Kidney (tissue), 14 donors: ENCODE data around the gene SEZ6L. TPM values are rescaled to one million over a fixed set of nuclear protein-coding genes. Genes with fewer than 3 reads are reported as not detected.

Source experiments
- DNase-seq, 5 donors: peaks; one replicate each; pipeline ENCODE4 v3.0.0-alpha.2; 2013 to 2020
- FAIRE-seq: peaks from 2 replicates; lab custom pipeline; 2012; peaks lifted over from hg19 to GRCh38; lab: Jason Lieb, UNC
- H3K27ac ChIP-seq, 2 donors: one replicate each; pipeline ENCODE4 v1.7.0; 2013; ENCODE audit warnings: low read depth in 2 of 2, low read length in 2 of 2, inconsistent platforms in 1 of 2
- H3K27me3 ChIP-seq: one replicate; pipeline ENCODE4 v1.7.1; 2013; ENCODE audit warnings: low read length, inconsistent platforms; ENCODE audit not compliant: control insufficient read depth, insufficient read depth
- H3K36me3 ChIP-seq, 3 donors: one replicate each; pipeline versions ENCODE4 v1.7.0 to v1.7.1; 2013; ENCODE audit warnings: low read length in 3 of 3, control low read depth in 1 of 3, inconsistent platforms in 1 of 3; ENCODE audit not compliant: insufficient read depth in 3 of 3, control insufficient read depth in 2 of 3
- H3K4me1 ChIP-seq, 3 donors: one replicate each; pipeline versions ENCODE4 v1.7.0 to v1.7.1; 2013; ENCODE audit warnings: low read length in 3 of 3, inconsistent platforms in 1 of 3, low read depth in 1 of 3; ENCODE audit not compliant: control insufficient read depth in 2 of 3, insufficient read depth in 2 of 3
- H3K4me3 ChIP-seq, 3 donors: one replicate each; pipeline versions ENCODE4 v1.7.0 to v1.8.1; 2013; ENCODE audit warnings: low read length in 3 of 3, control low read depth in 1 of 3, inconsistent platforms in 1 of 3
- H3K9ac ChIP-seq, 3 donors: one replicate each; pipeline versions ENCODE4 v1.7.0 to v1.7.1; 2013; ENCODE audit warnings: low read length in 3 of 3, control low read depth in 1 of 3, inconsistent platforms in 1 of 3
- H3K9me3 ChIP-seq, 3 donors: one replicate each; pipeline versions ENCODE4 v1.7.0 to v1.7.1; 2013; ENCODE audit warnings: low read length in 3 of 3, control low read depth in 1 of 3, inconsistent platforms in 1 of 3; ENCODE audit not compliant: control insufficient read depth in 2 of 3, insufficient read depth in 1 of 3
- intact Hi-C: fragments of 100-400 bp; cut with DNase I; formaldehyde crosslinking; loops from one replicate; pipeline ENCODE4 v1.11.1; 2022
- polyA plus RNA-seq: library from polyadenylated mRNA; stranded (reverse); fragments of 350-450 nt; fragmentation: Illumina TruSeq; extraction: RNeasy Lipid Tissue Mini Kit (QIAGEN cat#74804); gene quantifications from one replicate; pipeline ENCODE4 v1.2.3, GENCODE V29; 2014; ENCODE audit warnings: low read depth, low replicate concordance; ENCODE audit not compliant: insufficient read depth
- total RNA-seq: library from RNA; stranded (reverse); fragmentation: NEBNext Ultra II Directional; extraction: Animal tissue kit (Norgen Biotek cat#: 25700); gene quantifications from one replicate; pipeline ENCODE4 v1.2.1, GENCODE V29; 2021
- TF ChIP-seq, protein P1 (sequence below): IDR thresholded peaks from 3 replicates; pipeline ENCODE4 v1.5.1; 2012; ENCODE audit warnings: mild to moderate bottlenecking, moderate library complexity, borderline replicate concordance; ENCODE audit not compliant: insufficient read depth; ENCODE audit errors: extremely low read depth
- donor health status: control.
- donor health status: control.
- donor health status: control.
- donor health status: control.
- donor health status: control.
- donor health status: DM: yes; HTN: yes; CAD: no.
- donor health status: Normal renal cell carcinoma (clear cell type).

Gene SEZ6L
- total and polyA plus RNA-seq, 2 donors from 2014 or later, result 0.09 to 0.19 TPM

DNA sequence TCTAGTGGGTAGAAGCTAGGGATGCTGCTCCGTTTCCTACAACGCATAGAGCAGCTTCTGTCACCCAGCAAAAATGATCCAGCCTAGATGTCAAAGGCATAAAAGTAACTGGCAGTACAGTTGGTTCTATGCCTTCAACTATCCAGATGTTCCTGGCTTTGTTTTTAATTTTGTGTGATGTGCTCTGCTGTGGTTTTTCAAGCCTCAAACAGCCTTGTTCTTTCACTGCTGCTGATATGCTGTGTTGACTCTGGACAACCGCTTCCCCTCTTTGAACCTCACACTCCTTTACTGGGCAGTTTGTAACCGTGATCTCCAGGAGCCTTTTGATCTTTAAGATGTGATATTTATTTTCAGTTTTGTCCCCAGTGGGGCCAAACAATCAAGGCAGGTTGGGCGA is 116.4 kb downstream of the SEZ6L start:
- DNase-seq (no peak), FAIRE-seq (no peak)
- Histone ChIP-seq H3K27me3 (no peaks in the 10 kb centered on the region), H3K9me3 (no peaks in the 10 kb centered on the region), H3K9ac (no peak overlapping the region), H3K36me3 (no peaks in the 10 kb centered on the region), H3K27ac (no peak overlapping the region), H3K4me1 (no peaks in the 10 kb centered on the region), H3K4me3 (no peak overlapping the region)
- TF ChIP-seq, protein P1, sequence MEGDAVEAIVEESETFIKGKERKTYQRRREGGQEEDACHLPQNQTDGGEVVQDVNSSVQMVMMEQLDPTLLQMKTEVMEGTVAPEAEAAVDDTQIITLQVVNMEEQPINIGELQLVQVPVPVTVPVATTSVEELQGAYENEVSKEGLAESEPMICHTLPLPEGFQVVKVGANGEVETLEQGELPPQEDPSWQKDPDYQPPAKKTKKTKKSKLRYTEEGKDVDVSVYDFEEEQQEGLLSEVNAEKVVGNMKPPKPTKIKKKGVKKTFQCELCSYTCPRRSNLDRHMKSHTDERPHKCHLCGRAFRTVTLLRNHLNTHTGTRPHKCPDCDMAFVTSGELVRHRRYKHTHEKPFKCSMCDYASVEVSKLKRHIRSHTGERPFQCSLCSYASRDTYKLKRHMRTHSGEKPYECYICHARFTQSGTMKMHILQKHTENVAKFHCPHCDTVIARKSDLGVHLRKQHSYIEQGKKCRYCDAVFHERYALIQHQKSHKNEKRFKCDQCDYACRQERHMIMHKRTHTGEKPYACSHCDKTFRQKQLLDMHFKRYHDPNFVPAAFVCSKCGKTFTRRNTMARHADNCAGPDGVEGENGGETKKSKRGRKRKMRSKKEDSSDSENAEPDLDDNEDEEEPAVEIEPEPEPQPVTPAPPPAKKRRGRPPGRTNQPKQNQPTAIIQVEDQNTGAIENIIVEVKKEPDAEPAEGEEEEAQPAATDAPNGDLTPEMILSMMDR, result no peak
- intact Hi-C loops, result no loop called here

DNA sequence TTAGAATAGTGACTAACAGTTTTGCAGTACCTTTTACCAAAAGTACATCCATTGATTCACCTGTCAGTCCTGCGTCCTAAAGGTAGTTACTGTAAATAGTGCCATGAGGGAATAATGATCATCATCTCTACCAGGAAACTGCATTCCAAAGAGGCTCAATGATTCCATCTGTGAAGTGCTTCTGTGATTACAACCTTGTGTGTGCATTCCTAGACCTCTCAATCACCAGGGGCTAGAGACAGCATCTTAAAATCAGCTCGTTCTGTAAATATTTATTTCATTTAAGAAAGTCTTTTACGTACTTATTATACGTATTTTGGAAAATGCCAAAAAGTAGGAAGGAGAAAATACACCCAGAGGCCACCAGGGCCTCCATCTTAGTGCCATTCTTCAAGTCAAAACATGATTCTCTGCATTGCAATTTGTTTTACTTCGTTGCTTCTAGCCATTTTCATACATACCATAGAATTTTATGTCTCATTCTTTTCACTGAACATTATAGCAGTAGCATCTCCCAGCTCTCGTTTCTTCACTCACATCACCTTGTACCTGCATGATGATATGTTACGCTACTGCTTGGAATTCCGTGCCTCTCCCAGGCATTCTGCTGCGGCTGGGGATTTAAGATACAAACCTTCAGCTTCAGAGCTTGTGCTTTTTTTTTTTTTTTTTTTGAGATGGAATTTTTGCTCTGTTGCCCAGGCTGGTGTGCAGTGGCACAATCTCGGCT is 117.0 kb downstream of the SEZ6L start:
- TF ChIP-seq, protein P1, result no peak
- intact Hi-C loops, result no loop called here
- no peaks in the 10 kb centered on the region for H3K4me1 ChIP-seq
- H3K4me3 ChIP-seq, result no peak overlapping the region
- H3K27me3 ChIP-seq, result no peaks in the 10 kb centered on the region
- H3K27ac ChIP-seq, result no peak overlapping the region
- no peak for DNase-seq
- H3K9me3 ChIP-seq, result no peaks in the 10 kb centered on the region
- no peak for FAIRE-seq
- no peak overlapping the region for H3K9ac ChIP-seq
- H3K36me3 ChIP-seq, result no peaks in the 10 kb centered on the region

DNA sequence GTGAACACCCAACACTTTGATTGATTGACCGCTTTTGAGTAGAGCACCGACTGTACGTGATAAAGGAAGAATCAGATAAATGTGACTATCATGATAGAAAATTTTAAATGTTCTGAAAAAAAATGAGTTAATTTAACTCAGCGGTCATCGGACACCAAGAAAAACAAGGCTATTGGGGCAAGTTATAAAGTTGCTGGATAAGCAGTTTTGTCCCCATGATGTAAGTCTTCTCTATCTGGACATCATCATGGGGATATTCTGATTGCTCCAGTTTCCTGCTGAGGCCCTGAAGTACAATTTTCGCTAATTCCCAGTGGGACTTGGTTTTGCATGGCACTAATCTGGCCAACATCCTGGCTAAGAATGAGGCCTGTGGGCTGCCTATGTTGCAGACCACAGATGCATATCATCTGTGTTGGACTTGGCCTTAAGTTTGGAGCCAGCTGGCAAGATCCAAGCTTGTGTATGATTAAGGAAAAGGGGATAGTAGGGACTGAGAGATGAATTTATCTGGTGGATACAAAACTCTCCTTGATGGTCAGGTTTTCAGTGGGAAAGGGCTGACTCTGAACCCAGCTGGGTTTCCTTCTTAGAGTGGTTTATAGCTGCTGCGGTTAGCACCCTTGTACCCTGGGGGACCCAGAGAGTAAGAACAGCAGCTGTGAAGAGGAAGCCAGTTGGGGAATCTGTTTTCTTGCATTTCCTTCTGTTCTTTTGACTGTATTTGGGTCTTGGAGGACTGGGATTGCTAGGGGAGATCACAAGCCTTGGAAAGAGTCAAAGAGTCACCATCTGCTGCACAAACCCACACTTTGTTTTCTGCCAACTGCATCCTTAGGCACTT is 118.3 kb downstream of the SEZ6L start:
- Histone ChIP-seq H3K4me1 (no peaks in the 10 kb centered on the region), H3K27me3 (no peaks in the 10 kb centered on the region), H3K36me3 (no peaks in the 10 kb centered on the region), H3K27ac (no peak overlapping the region), H3K4me3 (no peak overlapping the region), H3K9ac (no peak overlapping the region), H3K9me3 (no peaks in the 10 kb centered on the region)
- intact Hi-C loops, result no loop called here
- DNase-seq (no peak), FAIRE-seq (no peak)
- TF ChIP-seq, protein P1, result no peak
